ENCODE measurements around the gene CRHBP.
"Not testable (repeated sequence)": the region's sequence is repeated elsewhere in the genome, so short reads cannot be mapped to it uniquely, and the experiment has no call there.

CRHBP gene

DNA sequence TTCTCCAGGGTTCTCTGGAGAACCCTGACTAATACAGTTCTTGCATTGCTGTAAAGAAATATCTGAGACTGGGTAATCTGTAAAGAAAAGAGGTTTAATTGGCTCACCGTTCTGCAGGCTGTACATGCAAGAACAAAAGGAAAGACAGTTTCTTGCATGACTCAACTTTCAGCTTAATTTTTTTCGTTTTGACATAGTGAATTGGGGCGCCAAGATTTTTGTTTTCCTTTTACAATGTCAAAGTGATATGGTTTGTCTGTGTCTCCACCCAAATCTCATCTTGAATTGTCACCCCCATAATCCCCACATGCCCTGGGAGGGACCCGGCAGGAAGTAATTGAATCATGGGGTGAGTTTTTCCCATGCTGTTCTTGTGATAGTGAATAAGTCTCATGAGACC is 11.8 kb upstream of the CRHBP start:
- no peaks in the 10 kb centered on the region for H3K9me3 ChIP-seq (ENCODE audit: control insufficient read depth, low read length)
- no peaks in the 10 kb centered on the region for H3K4me1 ChIP-seq (ENCODE audit: control insufficient read depth, insufficient read depth, low read length)
- no peaks in the 10 kb centered on the region for H3K36me3 ChIP-seq (ENCODE audit: control insufficient read depth, insufficient read depth, low read length)
- H3K27me3 ChIP-seq (ENCODE audit: control insufficient read depth, insufficient read depth, low read length, poor library complexity, severe bottlenecking): no peaks in the 10 kb centered on the region
- WGBS, 2 experiments: 91 to 92% methylated on average over 4 of the region's 4 CpGs
- no peak overlapping the region for H3K27ac ChIP-seq (ENCODE audit: insufficient read depth, low read depth, low read length, poor library complexity, severe bottlenecking)
- H3K4me3 ChIP-seq (ENCODE audit: insufficient read depth, low read depth, low read length): no peak overlapping the region

GRCh38 chr5:76941442-76941841 is 11.4 kb upstream of the CRHBP start:
- no peaks in the 10 kb centered on the region for H3K4me1 ChIP-seq (ENCODE audit: control insufficient read depth, insufficient read depth, low read length)
- 86 to 98% methylated on average over 2 to 3 of the region's 3 CpGs for WGBS, 2 experiments

DNA sequence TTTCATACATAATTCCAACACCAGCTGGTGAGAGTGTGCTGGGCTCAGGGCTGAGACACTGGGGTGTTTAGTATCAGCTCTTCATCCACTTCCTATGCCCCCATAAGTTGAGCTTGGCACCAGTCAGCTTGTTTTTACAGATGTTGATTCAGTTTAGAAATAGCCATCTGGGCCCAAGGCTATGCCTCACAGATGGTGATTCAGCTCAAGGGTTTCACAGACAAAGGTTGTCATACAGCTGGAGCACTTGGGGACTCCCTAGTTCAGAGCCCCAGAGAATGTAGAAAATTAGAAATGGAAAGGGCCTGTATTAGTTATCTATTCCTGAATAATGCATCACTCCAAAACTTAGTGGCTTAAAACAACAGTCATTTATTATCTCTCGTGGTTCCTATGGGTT is 10.3 kb upstream of the CRHBP start:
- WGBS, 2 experiments: 86% methylated on average over 1 of the region's 1 CpG; no CpG with 5 or more reads in 1 of the 2 experiments
- no peaks in the 10 kb centered on the region for H3K36me3 ChIP-seq (ENCODE audit: control insufficient read depth, insufficient read depth, low read length)

More at GRCh38 chr5:76941442-76941841, 11.4 kb upstream of the CRHBP start:
- Histone ChIP-seq H3K36me3 (ENCODE audit: control insufficient read depth, insufficient read depth, low read length) (no peaks in the 10 kb centered on the region), H3K4me3 (ENCODE audit: insufficient read depth, low read depth, low read length) (no peak overlapping the region), H3K9me3 (ENCODE audit: control insufficient read depth, low read length) (no peaks in the 10 kb centered on the region), H3K27me3 (ENCODE audit: control insufficient read depth, insufficient read depth, low read length, poor library complexity, severe bottlenecking) (no peaks in the 10 kb centered on the region), H3K27ac (ENCODE audit: insufficient read depth, low read depth, low read length, poor library complexity, severe bottlenecking) (no peak overlapping the region)

DNA sequence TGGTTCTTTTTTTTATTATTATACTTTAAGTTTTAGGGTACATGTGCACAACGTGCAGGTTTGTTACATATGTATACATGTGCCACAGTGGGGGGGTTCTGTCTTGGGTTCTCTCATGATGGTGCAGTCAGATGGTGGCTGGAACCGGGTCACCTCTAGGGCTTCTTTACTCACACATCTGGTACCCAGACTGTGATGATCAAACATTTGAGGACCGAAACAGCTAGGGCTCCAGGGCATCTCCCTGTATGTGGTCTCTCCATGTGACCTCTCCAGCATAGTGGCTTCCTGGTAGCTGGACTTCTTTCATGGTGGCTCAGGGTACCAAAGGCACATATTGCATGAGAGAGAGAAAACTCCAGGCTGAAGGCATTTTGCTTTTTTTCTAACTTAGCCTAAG is 9.8 kb upstream of the CRHBP start:
- H3K9me3 ChIP-seq (ENCODE audit: control insufficient read depth, low read length): no peaks in the 10 kb centered on the region
- no peaks in the 10 kb centered on the region for H3K4me1 ChIP-seq (ENCODE audit: control insufficient read depth, insufficient read depth, low read length)
- no peaks in the 10 kb centered on the region for H3K36me3 ChIP-seq (ENCODE audit: control insufficient read depth, insufficient read depth, low read length)
- WGBS, 2 experiments: 89 to 93% methylated on average over 3 of the region's 3 CpGs
- H3K27me3 ChIP-seq (ENCODE audit: control insufficient read depth, insufficient read depth, low read length, poor library complexity, severe bottlenecking): no peaks in the 10 kb centered on the region
- no peak overlapping the region for H3K4me3 ChIP-seq (ENCODE audit: insufficient read depth, low read depth, low read length)
- H3K27ac ChIP-seq (ENCODE audit: insufficient read depth, low read depth, low read length, poor library complexity, severe bottlenecking): no peak overlapping the region

More for the DNA sequence above, 10.3 kb upstream of the CRHBP start:
- Histone ChIP-seq H3K9me3 (ENCODE audit: control insufficient read depth, low read length) (no peaks in the 10 kb centered on the region), H3K27me3 (ENCODE audit: control insufficient read depth, insufficient read depth, low read length, poor library complexity, severe bottlenecking) (no peaks in the 10 kb centered on the region), H3K27ac (ENCODE audit: insufficient read depth, low read depth, low read length, poor library complexity, severe bottlenecking) (no peak overlapping the region), H3K4me1 (ENCODE audit: control insufficient read depth, insufficient read depth, low read length) (no peaks in the 10 kb centered on the region), H3K4me3 (ENCODE audit: insufficient read depth, low read depth, low read length) (no peak overlapping the region)

DNA sequence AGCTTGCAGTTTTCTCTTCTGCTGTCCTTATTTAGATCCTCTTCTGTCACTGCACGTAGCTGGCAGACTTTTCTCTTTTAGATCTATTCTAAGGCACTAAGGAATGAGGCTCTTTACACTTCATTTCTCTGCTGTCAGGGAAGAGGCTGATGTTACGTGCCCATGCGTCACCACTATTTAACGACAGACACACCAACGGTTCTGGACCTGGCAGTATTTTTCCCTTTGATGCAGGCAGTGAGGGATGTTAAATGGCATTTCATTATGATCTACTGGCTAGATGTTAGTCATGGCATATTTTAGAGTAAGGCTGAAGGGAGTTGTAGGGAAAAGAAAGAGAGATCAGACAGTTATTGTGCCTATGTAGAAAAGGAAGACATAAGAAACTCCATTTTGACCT is 8.2 kb upstream of the CRHBP start:
- H3K27ac ChIP-seq (ENCODE audit: insufficient read depth, low read depth, low read length, poor library complexity, severe bottlenecking): no peak overlapping the region
- no peaks in the 10 kb centered on the region for H3K36me3 ChIP-seq (ENCODE audit: control insufficient read depth, insufficient read depth, low read length)
- no peaks in the 10 kb centered on the region for H3K4me1 ChIP-seq (ENCODE audit: control insufficient read depth, insufficient read depth, low read length)
- 90% methylated on average over 5 of the region's 5 CpGs for WGBS, 2 experiments
- no peaks in the 10 kb centered on the region for H3K27me3 ChIP-seq (ENCODE audit: control insufficient read depth, insufficient read depth, low read length, poor library complexity, severe bottlenecking)
- H3K4me3 ChIP-seq (ENCODE audit: insufficient read depth, low read depth, low read length): no peak overlapping the region
- H3K9me3 ChIP-seq (ENCODE audit: control insufficient read depth, low read length): no peaks in the 10 kb centered on the region

DNA sequence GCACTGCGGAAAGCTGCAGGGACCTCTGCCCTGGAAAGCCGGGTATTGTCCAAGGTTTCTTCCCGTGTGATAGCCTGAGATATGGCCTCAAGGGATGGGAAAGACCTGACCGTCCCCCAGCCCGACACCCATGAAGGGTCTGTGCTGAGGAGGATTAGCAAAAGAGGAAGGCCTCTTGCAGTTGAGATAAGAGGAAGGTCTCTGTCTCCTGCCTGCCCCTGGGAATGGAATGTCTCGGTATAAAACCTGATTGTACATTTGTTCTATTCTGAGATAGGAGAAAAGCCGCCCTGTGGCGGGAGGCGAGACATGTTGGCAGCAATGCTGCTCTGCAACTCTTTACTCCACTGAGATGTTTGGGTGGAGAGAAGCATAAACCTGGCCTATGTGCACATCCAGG is 7.6 kb upstream of the CRHBP start:
- not testable (repeated sequence) for H3K9me3 ChIP-seq (ENCODE audit: control insufficient read depth, low read length); H3K27ac ChIP-seq (ENCODE audit: insufficient read depth, low read depth, low read length, poor library complexity, severe bottlenecking); H3K4me3 ChIP-seq (ENCODE audit: insufficient read depth, low read depth, low read length); H3K4me1 ChIP-seq (ENCODE audit: control insufficient read depth, insufficient read depth, low read length); H3K27me3 ChIP-seq (ENCODE audit: control insufficient read depth, insufficient read depth, low read length, poor library complexity, severe bottlenecking); H3K36me3 ChIP-seq (ENCODE audit: control insufficient read depth, insufficient read depth, low read length)
- WGBS, 2 experiments: 90 to 94% methylated on average over 9 of the region's 9 CpGs

DNA sequence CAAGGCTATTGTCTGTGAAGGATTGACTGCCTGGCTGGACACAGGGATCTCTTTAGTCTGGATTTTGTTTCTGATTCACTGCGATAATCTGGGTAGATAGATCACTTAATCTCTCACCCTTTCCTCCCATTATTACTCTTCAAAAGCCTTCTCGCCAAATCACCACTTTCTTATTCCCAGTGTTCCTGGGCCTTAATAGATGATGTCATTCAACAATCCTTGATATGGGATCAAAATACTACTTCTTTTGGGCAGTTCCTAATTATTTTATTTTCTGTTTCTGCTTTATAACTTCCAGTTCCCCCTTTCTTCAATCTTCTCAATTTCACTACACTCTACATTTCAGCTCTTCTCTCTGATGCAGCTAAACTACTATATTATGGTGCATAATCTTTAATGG is 6.8 kb upstream of the CRHBP start:
- Histone ChIP-seq H3K27ac (ENCODE audit: insufficient read depth, low read depth, low read length, poor library complexity, severe bottlenecking) (no peak overlapping the region), H3K4me1 (ENCODE audit: control insufficient read depth, insufficient read depth, low read length) (no peaks in the 10 kb centered on the region), H3K36me3 (ENCODE audit: control insufficient read depth, insufficient read depth, low read length) (no peaks in the 10 kb centered on the region), H3K27me3 (ENCODE audit: control insufficient read depth, insufficient read depth, low read length, poor library complexity, severe bottlenecking) (peaks cover 6% of the 10 kb centered on the region), H3K9me3 (ENCODE audit: control insufficient read depth, low read length) (no peaks in the 10 kb centered on the region), H3K4me3 (ENCODE audit: insufficient read depth, low read depth, low read length) (no peak overlapping the region)
- 91 to 97% methylated on average over 2 of the region's 2 CpGs for WGBS, 2 experiments

- no peaks in the 10 kb centered on the region for H3K9me3 ChIP-seq (ENCODE audit: control insufficient read depth, low read length)
- H3K27ac ChIP-seq (ENCODE audit: insufficient read depth, low read depth, low read length, poor library complexity, severe bottlenecking): no peak overlapping the region
- no peaks in the 10 kb centered on the region for H3K4me1 ChIP-seq (ENCODE audit: control insufficient read depth, insufficient read depth, low read length)
- no peaks in the 10 kb centered on the region for H3K36me3 ChIP-seq (ENCODE audit: control insufficient read depth, insufficient read depth, low read length)
- H3K27me3 ChIP-seq (ENCODE audit: control insufficient read depth, insufficient read depth, low read length, poor library complexity, severe bottlenecking): peaks cover 16% of the 10 kb centered on the region
- H3K4me3 ChIP-seq (ENCODE audit: insufficient read depth, low read depth, low read length): no peak overlapping the region
- 77% methylated on average over 3 to 4 of the region's 4 CpGs for WGBS, 2 experiments
Observed at GRCh38 chr5:76947082-76947503, 5.8 kb upstream of the CRHBP start.

DNA sequence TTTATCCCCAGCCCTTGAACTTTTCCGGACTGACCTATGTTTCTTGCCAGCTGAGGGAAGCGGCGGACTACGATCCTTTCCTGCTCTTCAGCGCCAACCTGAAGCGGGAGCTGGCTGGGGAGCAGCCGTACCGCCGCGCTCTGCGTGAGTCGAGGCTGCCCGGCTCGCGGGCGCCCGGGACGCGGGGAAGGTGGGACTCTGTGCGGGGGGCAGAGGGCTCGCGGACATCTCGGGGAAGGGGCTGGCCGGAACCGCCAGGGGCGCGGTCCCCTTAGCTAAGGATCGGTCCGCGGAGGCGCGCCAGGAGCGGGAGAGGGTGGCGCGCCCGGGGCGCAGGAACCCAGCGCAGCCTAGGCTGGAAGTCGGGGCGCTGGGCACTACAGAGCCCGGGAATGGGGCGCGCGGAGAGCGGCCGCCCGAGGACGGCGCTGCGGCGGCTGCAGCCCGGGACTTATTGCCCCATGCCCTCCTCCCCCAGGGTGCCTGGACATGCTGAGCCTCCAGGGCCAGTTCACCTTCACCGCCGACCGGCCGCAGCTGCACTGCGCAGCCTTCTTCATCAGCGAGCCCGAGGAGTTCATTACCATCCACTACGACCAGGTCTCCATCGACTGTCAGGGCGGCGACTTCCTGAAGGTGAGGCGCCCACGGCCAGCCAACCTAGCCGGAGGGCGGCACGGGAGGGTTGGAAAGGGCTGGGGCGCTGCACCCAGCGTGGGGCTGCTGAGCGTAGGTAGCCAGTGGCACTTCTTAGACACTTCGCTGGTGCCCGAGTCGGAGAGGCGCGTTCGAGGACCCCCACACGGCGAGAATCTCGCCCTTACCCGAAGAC is 922 bp downstream of the CRHBP start:
- H3K27ac ChIP-seq (ENCODE audit: insufficient read depth, low read depth, low read length, poor library complexity, severe bottlenecking): no peak overlapping the region
- H3K36me3 ChIP-seq (ENCODE audit: control insufficient read depth, insufficient read depth, low read length): no peaks in the 10 kb centered on the region
- peaks cover 59% of the 10 kb centered on the region for H3K27me3 ChIP-seq (ENCODE audit: control insufficient read depth, insufficient read depth, low read length, poor library complexity, severe bottlenecking)
- 1% methylated on average over 81 of the region's 81 CpGs for WGBS, 2 experiments
- no peaks in the 10 kb centered on the region for H3K9me3 ChIP-seq (ENCODE audit: control insufficient read depth, low read length)
- H3K4me3 ChIP-seq (ENCODE audit: insufficient read depth, low read depth, low read length): peak overlapping the region; percentile 47
- peaks cover 4% of the 10 kb centered on the region for H3K4me1 ChIP-seq (ENCODE audit: control insufficient read depth, insufficient read depth, low read length)

GRCh38 chr5:76954383-76954763 is 1.5 kb downstream of the CRHBP start:
- Histone ChIP-seq H3K27ac (ENCODE audit: insufficient read depth, low read depth, low read length, poor library complexity, severe bottlenecking) (no peak overlapping the region), H3K4me1 (ENCODE audit: control insufficient read depth, insufficient read depth, low read length) (peaks cover 4% of the 10 kb centered on the region), H3K9me3 (ENCODE audit: control insufficient read depth, low read length) (no peaks in the 10 kb centered on the region), H3K36me3 (ENCODE audit: control insufficient read depth, insufficient read depth, low read length) (no peaks in the 10 kb centered on the region), H3K27me3 (ENCODE audit: control insufficient read depth, insufficient read depth, low read length, poor library complexity, severe bottlenecking) (peaks cover 59% of the 10 kb centered on the region), H3K4me3 (ENCODE audit: insufficient read depth, low read depth, low read length) (peak overlapping the region; percentile 47)
- 25 to 30% methylated on average over 25 of the region's 25 CpGs for WGBS, 2 experiments

All from ectodermal cell (in vitro differentiated cells).